GM12874 (cell line): ENCODE data around the gene LASP1.

ENCODE experiments used
- CTCF ChIP-seq: IDR thresholded peaks from 2 replicates; pipeline ENCODE4 v1.5.1; 2011; ENCODE audit warnings: low read depth, mild to moderate bottlenecking, control low read depth, low read length, moderate library complexity; ENCODE audit not compliant: insufficient read depth

LASP1 gene

DNA sequence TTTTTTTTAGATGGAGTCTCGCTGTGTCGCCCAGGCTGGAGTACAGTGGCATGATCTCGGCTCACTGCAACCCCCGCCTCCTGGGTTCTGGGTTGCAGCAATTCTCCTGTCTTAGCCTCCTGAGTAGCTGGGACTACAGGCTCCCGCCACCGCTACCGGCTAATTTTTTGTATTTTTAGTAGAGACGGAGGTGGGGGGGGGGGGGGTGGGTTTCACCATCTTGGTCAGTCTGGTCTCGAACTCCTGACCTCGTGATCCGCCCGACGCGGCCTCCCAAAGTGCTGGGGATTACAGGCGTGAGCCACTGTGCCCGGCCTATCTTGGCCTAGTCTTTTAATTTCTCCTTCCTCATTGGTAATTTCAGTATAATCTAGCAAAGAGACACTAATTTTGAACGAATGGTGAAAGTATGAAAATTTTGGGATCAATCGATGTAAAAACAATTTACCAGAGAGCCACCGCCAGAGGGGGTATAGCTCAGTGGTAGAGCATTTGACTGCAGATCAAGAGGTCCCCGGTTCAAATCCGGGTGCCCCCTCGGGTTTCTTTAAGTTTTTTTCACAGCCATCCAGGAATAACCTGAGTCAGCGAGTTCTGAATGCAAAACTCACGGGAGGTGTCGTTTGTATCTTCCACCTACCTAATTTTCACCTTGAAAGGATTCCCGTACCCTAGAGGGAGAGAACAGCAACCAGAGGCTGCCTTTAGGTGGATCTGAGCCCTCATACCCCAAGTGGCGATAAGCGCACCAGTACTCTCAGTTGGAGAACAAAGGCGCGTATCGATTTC lies 2.5 kb upstream of the LASP1 start:
- 0 out of 2 replicates have a peak, but pooled peaks have one; percentile 1 for TF ChIP-seq CTCF

DNA sequence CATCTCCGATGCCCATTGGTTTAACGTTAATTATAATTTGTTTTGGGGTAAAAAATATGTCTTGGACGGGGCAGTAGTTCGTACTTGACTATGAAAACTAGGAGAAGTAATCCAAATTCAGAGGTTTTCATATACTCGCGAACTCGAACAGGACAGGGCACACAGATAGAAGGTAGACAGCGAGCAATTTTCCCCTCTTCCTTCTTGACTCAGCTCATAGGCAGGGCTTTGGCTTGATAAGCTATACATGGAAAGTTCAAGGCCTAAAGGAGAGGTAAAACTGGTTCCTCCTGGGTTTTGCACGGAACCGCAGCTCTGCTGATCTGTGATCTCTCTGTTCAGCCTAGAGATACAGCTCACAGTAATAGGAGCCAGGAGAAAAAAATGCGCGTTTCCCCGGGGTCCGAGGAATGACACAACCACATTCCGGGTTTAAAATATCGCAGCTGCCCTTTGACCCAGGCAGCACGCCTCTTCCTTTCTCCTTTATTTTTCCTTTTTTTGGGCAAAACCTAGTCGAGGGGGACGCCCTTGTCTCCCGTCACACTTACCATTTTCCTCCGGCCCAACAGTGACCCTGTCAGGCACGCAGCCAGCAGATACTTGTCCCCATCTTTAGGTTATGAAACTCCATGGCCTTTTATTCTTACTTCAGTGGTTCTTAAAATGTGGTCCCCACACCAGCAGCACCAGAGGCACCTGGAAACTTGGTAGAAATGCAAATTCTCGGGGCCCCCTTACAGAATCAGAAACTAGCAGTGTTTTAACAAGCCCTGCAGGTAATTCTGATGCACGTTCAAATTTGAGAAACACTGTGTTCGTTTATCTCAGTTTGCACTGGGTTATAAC lies 1.7 kb upstream of the LASP1 start:
- no peak for TF ChIP-seq CTCF

DNA sequence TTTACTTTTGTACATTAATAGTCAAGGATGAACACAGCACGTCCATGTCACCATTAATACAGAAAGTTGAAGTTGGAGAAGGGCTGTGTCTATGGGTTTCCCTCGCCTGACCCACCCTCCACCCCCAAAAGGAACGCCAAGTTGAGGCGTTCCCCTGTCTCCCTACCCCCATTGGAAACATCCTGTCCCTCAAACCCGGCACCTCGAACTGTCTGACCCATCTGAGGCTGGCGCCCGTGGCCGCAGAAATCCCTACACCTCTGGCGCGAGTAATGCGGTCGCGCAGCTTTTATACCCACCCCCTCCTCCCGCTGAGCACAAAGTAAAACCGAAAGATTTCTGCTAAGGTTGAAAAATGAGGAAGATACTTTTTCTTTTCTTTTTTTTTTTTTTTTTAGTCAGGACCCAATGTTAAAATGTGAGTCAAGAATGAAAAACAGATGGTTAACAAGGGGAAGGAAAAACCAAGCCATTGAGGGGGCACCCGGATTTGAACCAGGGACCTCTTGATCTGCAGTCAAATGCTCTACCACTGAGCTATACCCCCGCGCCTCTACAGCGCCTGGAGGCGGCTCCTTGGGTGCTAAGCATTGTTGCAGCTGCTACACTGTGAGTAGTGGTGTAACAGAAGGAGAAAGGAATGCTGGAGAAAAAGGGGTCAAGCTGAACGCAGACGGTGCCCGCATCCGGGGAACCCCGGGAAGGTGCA lies 887 bp upstream of the LASP1 start:
- 0 out of 2 replicates have a peak, but pooled peaks have one; percentile 26 for TF ChIP-seq CTCF

DNA sequence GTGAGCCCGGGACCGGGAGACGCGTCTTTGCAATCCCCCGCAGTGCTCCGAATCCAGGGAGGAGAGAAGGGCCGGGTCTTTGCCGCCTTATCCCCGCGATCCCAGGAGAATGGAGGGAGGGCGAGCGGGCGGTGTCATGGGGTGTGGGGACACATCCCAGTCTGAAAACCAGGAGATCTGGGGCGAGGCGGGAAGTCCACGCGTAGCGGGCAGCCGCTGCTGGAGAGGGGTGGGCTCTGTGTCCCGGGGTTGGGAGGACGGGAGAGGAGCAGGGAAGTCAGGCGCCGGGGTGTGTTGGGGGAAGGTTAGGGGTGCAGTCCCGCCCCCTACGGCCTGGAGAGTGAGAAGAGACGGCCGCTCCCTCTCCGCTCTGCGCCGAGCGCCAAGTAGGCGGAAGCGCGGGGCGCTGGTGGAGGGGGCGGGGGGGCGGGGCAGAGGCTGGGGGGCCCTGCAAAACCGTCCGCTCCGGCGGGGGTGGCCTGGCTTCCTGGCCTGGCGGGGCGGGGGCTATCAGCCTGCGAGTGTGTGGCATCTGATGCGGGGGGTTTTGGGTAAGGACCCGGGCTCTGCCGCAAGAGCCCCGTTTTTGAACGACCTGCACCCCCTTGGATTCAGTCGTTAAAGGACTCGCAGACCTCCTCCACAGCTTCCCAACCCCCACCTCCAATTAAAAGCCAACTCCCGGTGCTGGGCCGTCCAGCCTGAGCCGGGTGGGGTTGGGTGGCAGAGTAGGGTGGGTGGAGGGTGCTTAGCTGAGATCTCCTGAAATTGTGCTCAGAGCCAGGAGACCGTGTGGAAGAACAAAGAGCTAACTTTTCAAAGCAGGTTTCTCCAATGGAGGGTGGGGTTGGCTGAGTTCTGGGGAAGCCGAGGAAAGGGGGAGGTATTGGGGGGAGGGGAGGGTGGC lies 654 bp downstream of the LASP1 start:
- TF ChIP-seq CTCF, result no peak

GRCh38 chr17:38871247-38872015 lies 1.6 kb downstream of the LASP1 start:
- TF ChIP-seq CTCF, result 0 out of 2 replicates have a peak, but pooled peaks have one; percentile 13

DNA sequence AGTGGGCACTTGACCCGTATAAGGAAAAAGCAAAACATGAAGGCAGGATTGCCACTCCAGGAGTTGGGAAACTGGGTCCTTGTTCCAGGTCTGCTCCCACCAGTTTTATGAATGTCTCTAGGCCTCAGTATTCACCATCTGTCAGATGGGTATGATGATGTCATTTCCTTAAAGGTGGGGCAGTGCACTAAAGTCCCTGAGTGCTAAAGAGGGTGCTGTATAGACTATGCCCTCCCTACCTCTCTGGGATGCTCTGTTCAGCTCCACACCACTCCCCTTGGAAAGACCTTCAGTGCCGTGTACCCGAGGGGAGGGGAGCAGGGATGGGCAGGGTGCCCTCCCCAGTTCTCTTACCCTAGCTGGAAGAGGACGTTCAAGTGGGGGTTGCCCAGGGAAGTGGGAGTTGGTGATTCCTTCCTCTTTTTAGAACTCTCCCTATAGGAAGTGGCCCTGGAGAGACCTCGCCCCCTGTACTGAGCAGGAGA lies 2.2 kb downstream of the LASP1 start:
- no peak for TF ChIP-seq CTCF
